ENCODE data around the gene FBXL13.
"Not testable (repeated sequence)": the region's sequence is repeated elsewhere in the genome, so short reads cannot be mapped to it uniquely, and the experiment has no call there.

Gene FBXL13

DNA sequence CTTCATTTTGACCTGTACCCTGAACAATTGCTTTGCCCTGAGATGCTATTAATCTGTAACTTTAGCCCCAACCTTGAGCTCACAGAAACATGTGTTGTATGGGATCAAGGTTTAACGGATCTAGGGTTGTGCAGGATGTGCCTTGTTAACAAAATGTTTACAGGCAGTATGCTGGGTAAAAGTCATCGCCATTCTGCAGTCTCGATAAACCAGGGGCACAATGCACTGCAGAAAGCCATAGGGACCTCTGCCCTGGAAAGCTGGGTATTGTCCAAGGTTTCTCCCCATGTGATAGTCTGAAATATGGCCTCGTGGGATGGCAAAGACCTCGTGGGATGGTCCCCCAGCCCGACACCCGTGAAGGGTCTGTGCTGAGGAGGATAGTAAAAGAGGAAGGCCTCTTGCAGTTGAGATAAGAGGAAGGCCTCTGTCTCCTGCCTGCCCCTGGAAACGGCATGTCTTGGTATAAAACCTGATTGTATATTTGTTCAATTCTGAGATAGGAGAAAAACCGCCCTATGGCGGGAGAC, 236.0 kb downstream of the FBXL13 start:
- H3K36me3 ChIP-seq (ENCODE audit: insufficient read depth, low read length); H3K27me3 ChIP-seq (ENCODE audit: control insufficient read depth in 1 of 2, insufficient read depth in 2 of 2, low read length in 2 of 2); H3K4me1 ChIP-seq (ENCODE audit: insufficient read depth, low read length); H3K27ac ChIP-seq (ENCODE audit: low read depth, low read length); H3K9me3 ChIP-seq (ENCODE audit: low read length); H3K4me3 ChIP-seq (ENCODE audit: low read depth in 1 of 2, low read length in 2 of 2); H3K9ac ChIP-seq (ENCODE audit: low read length): not testable (repeated sequence)

DNA sequence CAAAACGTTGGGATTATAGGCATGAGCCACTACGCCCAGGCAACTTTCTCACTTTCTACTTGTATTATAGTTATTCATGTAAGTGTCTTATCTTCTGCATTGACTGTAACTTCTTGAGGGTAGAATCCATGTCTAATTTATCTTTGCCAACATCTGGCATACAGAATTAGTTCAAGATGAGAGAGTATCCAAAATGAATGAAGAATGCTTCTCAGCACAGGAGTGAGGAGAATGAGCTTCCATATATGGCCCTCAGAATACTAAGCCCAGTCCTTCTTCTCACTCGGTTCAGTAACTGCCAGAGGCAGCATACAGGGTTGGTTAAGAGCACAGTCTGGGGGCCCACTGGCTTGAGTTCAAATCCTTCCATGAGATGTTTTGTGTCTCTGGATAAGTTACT, 236.8 kb downstream of the FBXL13 start:
- no peaks in the 10 kb centered on the region for H3K27me3 ChIP-seq (ENCODE audit: control insufficient read depth in 1 of 2, insufficient read depth in 2 of 2, low read length in 2 of 2)
- H3K4me3 ChIP-seq (ENCODE audit: low read depth in 1 of 2, low read length in 2 of 2), result no peak overlapping the region
- no peaks in the 10 kb centered on the region for H3K4me1 ChIP-seq (ENCODE audit: insufficient read depth, low read length)
- no peaks in the 10 kb centered on the region for H3K36me3 ChIP-seq (ENCODE audit: insufficient read depth, low read length)
- H3K9me3 ChIP-seq (ENCODE audit: low read length), result no peaks in the 10 kb centered on the region
- H3K27ac ChIP-seq (ENCODE audit: low read depth, low read length), result no peak overlapping the region
- H3K9ac ChIP-seq (ENCODE audit: low read length), result no peak overlapping the region

DNA sequence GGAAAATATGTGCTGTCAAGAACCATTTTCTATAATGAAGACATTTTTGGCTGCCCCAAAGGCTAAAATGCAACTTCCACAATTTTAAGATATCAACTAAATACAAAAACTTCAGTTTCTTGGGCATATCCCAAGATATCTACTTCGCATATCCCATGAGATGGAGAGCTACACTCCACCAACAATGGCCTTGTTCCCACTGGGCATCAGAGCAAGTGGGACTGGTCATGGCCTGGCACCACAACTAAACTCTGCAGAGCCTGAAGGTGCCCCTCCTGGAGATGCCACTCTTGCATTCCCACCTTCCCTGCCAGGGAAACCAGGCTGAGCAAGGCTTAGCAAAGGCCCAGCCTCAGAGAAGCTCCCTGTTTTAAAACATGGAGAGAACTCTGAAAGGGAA, 237.6 kb downstream of the FBXL13 start:
- no peaks in the 10 kb centered on the region for H3K9me3 ChIP-seq (ENCODE audit: low read length)
- H3K27ac ChIP-seq (ENCODE audit: low read depth, low read length), result no peak overlapping the region
- H3K36me3 ChIP-seq (ENCODE audit: insufficient read depth, low read length), result no peaks in the 10 kb centered on the region
- H3K4me1 ChIP-seq (ENCODE audit: insufficient read depth, low read length), result no peaks in the 10 kb centered on the region
- H3K4me3 ChIP-seq (ENCODE audit: low read depth in 1 of 2, low read length in 2 of 2), result no peak overlapping the region
- no peaks in the 10 kb centered on the region for H3K27me3 ChIP-seq (ENCODE audit: control insufficient read depth in 1 of 2, insufficient read depth in 2 of 2, low read length in 2 of 2)
- no peak overlapping the region for H3K9ac ChIP-seq (ENCODE audit: low read length)

DNA sequence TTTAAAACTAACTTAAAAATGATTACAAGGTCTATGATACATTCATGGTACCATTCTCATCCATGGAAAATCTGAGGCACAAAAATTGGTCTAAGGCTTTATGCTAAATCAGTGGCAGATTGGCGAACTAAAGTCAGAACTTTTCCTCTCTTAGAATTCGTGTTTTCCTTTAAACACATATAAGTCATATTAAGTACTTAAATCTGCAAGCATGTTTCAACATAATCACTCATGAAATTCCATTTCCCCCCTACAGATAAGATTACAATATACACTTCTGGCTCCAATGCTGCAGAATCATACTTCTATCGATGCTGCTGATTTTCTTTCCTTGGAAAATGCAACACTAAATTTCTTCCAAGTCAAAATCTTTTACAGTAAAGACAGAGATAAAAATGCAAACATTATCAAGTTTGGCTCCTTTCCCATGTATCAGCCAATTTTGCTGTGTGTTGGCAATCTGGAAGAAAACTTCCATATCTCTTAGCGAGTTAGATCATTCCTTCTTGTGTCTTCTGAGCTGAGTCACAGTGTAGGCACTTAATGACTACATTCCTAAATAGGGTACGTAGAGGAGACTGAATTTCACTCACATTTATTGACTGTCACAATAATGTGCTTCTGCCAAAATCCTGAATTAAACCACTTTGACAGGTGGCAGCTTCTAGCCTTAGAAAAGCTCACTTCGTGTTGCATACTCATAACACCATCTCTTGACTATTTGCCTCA, 238.2 kb downstream of the FBXL13 start:
- Histone ChIP-seq H3K9ac (ENCODE audit: low read length) (no peak overlapping the region), H3K9me3 (ENCODE audit: low read length) (no peaks in the 10 kb centered on the region), H3K4me3 (ENCODE audit: low read depth in 1 of 2, low read length in 2 of 2) (no peak overlapping the region), H3K27ac (ENCODE audit: low read depth, low read length) (no peak overlapping the region), H3K36me3 (ENCODE audit: insufficient read depth, low read length) (no peaks in the 10 kb centered on the region), H3K4me1 (ENCODE audit: insufficient read depth, low read length) (no peaks in the 10 kb centered on the region), H3K27me3 (ENCODE audit: control insufficient read depth in 1 of 2, insufficient read depth in 2 of 2, low read length in 2 of 2) (no peaks in the 10 kb centered on the region)

DNA sequence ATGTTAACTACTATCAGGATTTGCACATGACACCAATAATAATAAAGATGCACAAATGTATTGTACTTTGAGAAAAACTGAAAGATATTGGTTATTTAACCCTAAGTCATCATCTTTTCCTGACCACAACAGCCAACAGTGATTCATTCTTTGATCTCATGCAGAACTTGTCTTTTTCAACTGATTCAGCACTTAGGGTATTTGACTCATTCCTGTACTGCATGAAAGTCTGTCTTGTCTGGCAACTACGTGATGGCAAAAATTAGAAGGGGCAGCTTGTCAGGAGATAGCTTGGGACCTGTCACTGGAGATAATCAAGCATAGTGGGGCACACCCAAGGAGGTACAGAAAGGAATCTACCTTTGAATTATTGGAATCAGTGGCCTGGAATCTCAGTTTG, 239.6 kb downstream of the FBXL13 start:
- Histone ChIP-seq H3K9ac (ENCODE audit: low read length) (no peak overlapping the region), H3K36me3 (ENCODE audit: insufficient read depth, low read length) (no peaks in the 10 kb centered on the region), H3K9me3 (ENCODE audit: low read length) (no peaks in the 10 kb centered on the region), H3K4me1 (ENCODE audit: insufficient read depth, low read length) (no peaks in the 10 kb centered on the region), H3K27me3 (ENCODE audit: control insufficient read depth in 1 of 2, insufficient read depth in 2 of 2, low read length in 2 of 2) (no peaks in the 10 kb centered on the region), H3K27ac (ENCODE audit: low read depth, low read length) (no peak overlapping the region), H3K4me3 (ENCODE audit: low read depth in 1 of 2, low read length in 2 of 2) (no peak overlapping the region)

DNA sequence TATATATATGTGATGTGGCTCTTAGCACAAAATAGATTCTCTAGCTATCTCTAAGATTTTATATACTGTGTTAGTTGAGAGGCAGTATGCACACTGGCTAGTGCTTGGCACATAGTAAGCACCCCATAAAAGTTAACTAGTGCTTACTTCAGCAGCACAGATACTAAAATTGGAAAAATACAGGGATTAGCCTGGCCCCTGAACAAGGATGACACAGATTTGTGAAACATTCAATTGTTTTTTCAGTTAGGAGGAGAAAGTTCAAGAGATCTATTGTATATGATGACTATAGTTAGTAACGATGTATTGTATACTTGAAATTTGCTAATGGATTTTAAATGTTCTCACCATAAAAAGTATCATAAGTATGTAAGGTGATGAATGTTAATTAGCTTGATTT, 240.1 kb downstream of the FBXL13 start:
- Histone ChIP-seq H3K27ac (ENCODE audit: low read depth, low read length) (no peak overlapping the region), H3K9me3 (ENCODE audit: low read length) (no peaks in the 10 kb centered on the region), H3K4me1 (ENCODE audit: insufficient read depth, low read length) (no peaks in the 10 kb centered on the region), H3K27me3 (ENCODE audit: control insufficient read depth in 1 of 2, insufficient read depth in 2 of 2, low read length in 2 of 2) (no peaks in the 10 kb centered on the region), H3K36me3 (ENCODE audit: insufficient read depth, low read length) (no peaks in the 10 kb centered on the region), H3K9ac (ENCODE audit: low read length) (no peak overlapping the region), H3K4me3 (ENCODE audit: low read depth in 1 of 2, low read length in 2 of 2) (no peak overlapping the region)

DNA sequence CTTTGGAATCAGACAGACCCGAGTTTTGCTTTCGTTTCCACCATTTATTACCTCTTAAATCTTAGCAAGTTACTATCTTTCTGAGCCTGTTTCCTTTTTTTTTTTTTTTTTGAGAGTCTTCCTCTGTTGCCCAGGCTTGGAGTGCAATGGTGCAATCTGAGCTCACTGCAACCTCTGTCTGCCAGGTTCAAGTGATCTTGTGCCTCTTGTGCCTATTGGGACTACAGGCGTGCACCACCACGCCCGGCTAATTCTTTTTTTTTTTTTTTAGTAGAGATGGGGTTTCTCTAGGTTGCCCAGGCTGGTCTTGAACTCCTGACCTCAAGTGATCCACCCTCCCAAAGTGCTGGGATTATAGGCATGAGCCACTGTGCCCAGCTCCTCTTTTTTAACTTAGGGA, 241.3 kb downstream of the FBXL13 start:
- Histone ChIP-seq H3K9ac (ENCODE audit: low read length) (no peak overlapping the region), H3K36me3 (ENCODE audit: insufficient read depth, low read length) (no peaks in the 10 kb centered on the region), H3K27ac (ENCODE audit: low read depth, low read length) (no peak overlapping the region), H3K4me3 (ENCODE audit: low read depth in 1 of 2, low read length in 2 of 2) (no peak overlapping the region), H3K4me1 (ENCODE audit: insufficient read depth, low read length) (no peaks in the 10 kb centered on the region), H3K27me3 (ENCODE audit: control insufficient read depth in 1 of 2, insufficient read depth in 2 of 2, low read length in 2 of 2) (no peaks in the 10 kb centered on the region), H3K9me3 (ENCODE audit: low read length) (no peaks in the 10 kb centered on the region)

DNA sequence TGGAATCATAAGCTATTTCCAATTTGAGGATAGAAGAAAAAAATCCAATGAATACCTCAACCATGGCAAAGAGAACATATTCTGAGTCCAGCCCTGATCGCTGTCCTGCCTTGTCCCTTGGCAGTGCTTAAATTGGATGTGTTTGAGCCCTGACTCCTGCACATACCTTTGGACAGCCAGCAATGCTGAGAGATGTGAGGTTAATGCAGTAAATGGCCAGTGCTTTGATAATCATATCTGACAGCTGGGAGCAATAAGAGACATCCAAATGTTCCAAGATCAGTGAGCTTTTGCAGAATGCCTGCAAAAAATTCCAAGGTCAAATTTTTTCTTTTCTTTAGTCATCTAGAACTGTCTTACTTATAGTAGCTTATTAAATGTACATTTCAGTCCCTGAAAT, 241.9 kb downstream of the FBXL13 start:
- H3K9me3 ChIP-seq (ENCODE audit: low read length), result no peaks in the 10 kb centered on the region
- H3K9ac ChIP-seq (ENCODE audit: low read length), result no peak overlapping the region
- H3K27me3 ChIP-seq (ENCODE audit: control insufficient read depth in 1 of 2, insufficient read depth in 2 of 2, low read length in 2 of 2), result no peaks in the 10 kb centered on the region
- no peak overlapping the region for H3K4me3 ChIP-seq (ENCODE audit: low read depth in 1 of 2, low read length in 2 of 2)
- H3K27ac ChIP-seq (ENCODE audit: low read depth, low read length), result no peak overlapping the region
- no peaks in the 10 kb centered on the region for H3K4me1 ChIP-seq (ENCODE audit: insufficient read depth, low read length)
- H3K36me3 ChIP-seq (ENCODE audit: insufficient read depth, low read length), result no peaks in the 10 kb centered on the region

DNA sequence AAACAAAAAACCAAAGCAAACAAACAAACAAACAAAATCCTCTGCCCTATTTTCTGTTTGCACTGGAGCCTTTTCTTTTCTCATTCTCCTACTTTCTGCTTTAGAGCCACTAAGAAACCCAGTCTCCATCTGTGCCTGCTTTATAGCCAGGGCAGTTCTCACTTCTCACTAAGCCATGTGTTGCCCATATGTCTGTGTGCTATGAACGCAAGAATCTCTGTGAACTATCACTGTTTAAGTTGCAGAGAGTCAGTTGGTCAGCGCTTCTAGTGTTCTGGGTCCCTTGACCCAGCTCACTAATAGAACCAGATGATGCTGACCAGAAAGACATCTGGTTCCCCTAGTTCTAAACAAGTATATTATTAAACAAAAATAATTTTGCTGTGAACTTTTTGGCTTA, 244.4 kb downstream of the FBXL13 start:
- H3K9ac ChIP-seq (ENCODE audit: low read length), result no peak overlapping the region
- no peak overlapping the region for H3K27ac ChIP-seq (ENCODE audit: low read depth, low read length)
- no peaks in the 10 kb centered on the region for H3K9me3 ChIP-seq (ENCODE audit: low read length)
- H3K4me1 ChIP-seq (ENCODE audit: insufficient read depth, low read length), result no peaks in the 10 kb centered on the region
- H3K4me3 ChIP-seq (ENCODE audit: low read depth in 1 of 2, low read length in 2 of 2), result no peak overlapping the region
- H3K36me3 ChIP-seq (ENCODE audit: insufficient read depth, low read length), result no peaks in the 10 kb centered on the region
- no peaks in the 10 kb centered on the region for H3K27me3 ChIP-seq (ENCODE audit: control insufficient read depth in 1 of 2, insufficient read depth in 2 of 2, low read length in 2 of 2)

DNA sequence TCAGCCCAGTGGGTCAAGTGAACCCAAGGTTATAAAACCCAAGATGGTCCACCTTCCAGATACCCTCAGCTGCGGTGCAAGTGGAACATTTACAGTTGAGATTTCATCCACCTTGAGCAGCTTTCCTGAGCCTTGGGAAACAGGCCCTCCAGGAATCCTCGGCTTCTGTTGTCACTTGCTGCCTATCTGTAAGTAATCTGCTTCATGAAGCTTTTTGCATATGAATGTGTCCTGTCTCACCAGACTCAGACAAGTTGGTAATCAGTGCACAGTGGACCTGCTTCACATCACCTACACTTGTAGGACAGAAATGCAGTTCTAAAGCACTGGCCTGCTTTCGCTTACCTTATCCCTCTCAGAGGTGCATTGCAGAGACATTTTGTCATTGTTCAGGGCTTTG, 245.5 kb downstream of the FBXL13 start:
- Histone ChIP-seq H3K27me3 (ENCODE audit: control insufficient read depth in 1 of 2, insufficient read depth in 2 of 2, low read length in 2 of 2) (no peaks in the 10 kb centered on the region), H3K9me3 (ENCODE audit: low read length) (no peaks in the 10 kb centered on the region), H3K4me1 (ENCODE audit: insufficient read depth, low read length) (no peaks in the 10 kb centered on the region), H3K9ac (ENCODE audit: low read length) (no peak overlapping the region), H3K36me3 (ENCODE audit: insufficient read depth, low read length) (no peaks in the 10 kb centered on the region), H3K4me3 (ENCODE audit: low read depth in 1 of 2, low read length in 2 of 2) (no peak overlapping the region), H3K27ac (ENCODE audit: low read depth, low read length) (no peak overlapping the region)

DNA sequence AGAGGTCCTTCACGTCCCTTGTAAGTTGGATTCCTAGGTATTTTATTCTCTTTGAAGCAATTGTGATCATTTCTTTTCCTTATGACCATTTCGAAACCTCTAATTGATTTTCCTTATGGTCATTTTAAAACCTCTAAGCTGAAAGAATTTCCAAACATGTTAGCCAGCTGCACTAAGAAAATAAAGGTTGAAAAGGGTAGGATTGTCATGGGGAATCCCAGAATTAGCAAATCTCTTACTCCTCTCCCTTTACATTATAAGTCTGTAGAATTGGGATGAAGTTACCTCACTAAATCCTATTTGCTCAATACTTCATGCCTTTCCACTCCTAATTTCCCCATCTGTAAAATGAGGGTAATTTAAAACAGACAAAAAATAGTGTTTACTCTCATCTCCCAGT, 246.3 kb downstream of the FBXL13 start:
- no peaks in the 10 kb centered on the region for H3K27me3 ChIP-seq (ENCODE audit: control insufficient read depth in 1 of 2, insufficient read depth in 2 of 2, low read length in 2 of 2)
- H3K4me3 ChIP-seq (ENCODE audit: low read depth in 1 of 2, low read length in 2 of 2), result no peak overlapping the region
- no peaks in the 10 kb centered on the region for H3K4me1 ChIP-seq (ENCODE audit: insufficient read depth, low read length)
- H3K9me3 ChIP-seq (ENCODE audit: low read length), result no peaks in the 10 kb centered on the region
- H3K36me3 ChIP-seq (ENCODE audit: insufficient read depth, low read length), result no peaks in the 10 kb centered on the region
- H3K9ac ChIP-seq (ENCODE audit: low read length), result no peak overlapping the region
- H3K27ac ChIP-seq (ENCODE audit: low read depth, low read length), result no peak overlapping the region

DNA sequence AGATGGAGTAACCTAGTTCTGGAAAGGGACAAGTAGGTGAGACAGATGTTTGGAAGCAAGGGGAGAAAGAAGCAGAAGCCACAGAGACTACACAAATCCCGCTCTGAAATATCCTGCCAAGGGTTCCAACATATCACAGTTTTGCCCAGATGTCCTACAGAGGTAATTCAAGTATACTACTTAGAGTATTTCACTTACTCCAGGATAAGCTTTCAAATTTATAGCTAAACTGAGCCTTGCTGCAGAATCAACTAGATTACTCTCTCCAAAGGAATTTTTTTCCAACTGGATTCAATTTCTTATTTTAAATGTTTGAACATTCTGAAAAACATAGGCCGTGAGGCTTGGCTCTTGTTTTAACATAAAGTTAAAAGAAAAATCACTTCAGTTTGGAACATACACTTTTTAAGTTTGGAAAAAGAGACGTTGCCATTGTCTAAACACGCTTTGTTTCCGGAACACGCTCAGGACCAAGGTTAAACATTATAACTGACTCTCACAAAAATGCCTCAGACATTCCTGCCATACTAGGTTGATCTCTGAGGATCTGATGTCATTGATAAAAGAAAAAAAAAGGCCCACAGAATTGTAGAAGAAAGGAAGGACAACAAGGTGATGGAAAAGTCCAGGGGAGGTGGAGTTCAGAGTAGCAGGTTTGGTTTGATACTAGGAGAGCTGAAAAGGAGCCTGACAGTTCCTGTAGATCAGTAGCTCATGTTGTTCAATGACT, 251.0 kb downstream of the FBXL13 start:
- Histone ChIP-seq H3K4me1 (ENCODE audit: insufficient read depth, low read length) (no peaks in the 10 kb centered on the region), H3K27ac (ENCODE audit: low read depth, low read length) (no peak overlapping the region), H3K36me3 (ENCODE audit: insufficient read depth, low read length) (peaks cover 7% of the 10 kb centered on the region), H3K4me3 (ENCODE audit: low read depth in 1 of 2, low read length in 2 of 2) (no peak overlapping the region), H3K9me3 (ENCODE audit: low read length) (no peaks in the 10 kb centered on the region), H3K27me3 (ENCODE audit: control insufficient read depth in 1 of 2, insufficient read depth in 2 of 2, low read length in 2 of 2) (no peaks in the 10 kb centered on the region), H3K9ac (ENCODE audit: low read length) (no peak overlapping the region)

Data from muscle layer of colon (tissue), 2 donors.